GM12874 (cell line): Measurements from ENCODE around the gene TRAPPC6A.

Source experiments
- TF ChIP-seq, protein P1 (sequence below): IDR thresholded peaks from 2 replicates; pipeline ENCODE4 v1.5.1; 2011; ENCODE audit warnings: low read depth, mild to moderate bottlenecking, control low read depth, low read length, moderate library complexity; ENCODE audit not compliant: insufficient read depth

TRAPPC6A gene

DNA sequence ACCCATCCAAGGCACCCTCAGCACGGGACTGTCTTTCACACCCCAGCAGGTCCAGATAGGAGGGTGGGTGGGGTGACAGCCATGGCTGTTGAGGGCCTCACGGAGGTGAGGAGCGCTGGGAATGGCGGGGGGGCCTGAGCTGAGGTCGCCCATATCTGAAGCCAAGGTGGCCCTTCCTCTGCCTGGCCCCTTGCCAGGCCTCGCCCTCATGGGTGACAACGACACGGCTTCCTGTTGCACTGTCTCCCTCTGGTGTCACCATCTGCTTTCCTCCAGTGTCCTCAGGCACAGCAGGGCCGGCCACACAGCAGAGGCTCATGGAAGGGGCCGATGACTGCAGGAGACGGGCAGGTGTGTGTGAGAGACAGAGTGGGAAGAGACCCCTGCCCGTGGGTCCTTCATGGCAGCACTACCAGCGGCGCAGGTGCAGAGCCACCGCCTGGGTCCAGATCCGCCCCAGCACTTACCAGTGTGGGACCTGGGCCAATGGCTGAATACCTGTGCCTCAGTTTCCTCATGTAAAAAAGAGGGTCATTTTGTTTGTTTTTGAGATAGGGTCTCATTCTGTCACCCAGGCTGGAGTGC, 9.2 kb downstream of the TRAPPC6A start:
- TF ChIP-seq, protein P1, sequence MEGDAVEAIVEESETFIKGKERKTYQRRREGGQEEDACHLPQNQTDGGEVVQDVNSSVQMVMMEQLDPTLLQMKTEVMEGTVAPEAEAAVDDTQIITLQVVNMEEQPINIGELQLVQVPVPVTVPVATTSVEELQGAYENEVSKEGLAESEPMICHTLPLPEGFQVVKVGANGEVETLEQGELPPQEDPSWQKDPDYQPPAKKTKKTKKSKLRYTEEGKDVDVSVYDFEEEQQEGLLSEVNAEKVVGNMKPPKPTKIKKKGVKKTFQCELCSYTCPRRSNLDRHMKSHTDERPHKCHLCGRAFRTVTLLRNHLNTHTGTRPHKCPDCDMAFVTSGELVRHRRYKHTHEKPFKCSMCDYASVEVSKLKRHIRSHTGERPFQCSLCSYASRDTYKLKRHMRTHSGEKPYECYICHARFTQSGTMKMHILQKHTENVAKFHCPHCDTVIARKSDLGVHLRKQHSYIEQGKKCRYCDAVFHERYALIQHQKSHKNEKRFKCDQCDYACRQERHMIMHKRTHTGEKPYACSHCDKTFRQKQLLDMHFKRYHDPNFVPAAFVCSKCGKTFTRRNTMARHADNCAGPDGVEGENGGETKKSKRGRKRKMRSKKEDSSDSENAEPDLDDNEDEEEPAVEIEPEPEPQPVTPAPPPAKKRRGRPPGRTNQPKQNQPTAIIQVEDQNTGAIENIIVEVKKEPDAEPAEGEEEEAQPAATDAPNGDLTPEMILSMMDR: no peak

DNA sequence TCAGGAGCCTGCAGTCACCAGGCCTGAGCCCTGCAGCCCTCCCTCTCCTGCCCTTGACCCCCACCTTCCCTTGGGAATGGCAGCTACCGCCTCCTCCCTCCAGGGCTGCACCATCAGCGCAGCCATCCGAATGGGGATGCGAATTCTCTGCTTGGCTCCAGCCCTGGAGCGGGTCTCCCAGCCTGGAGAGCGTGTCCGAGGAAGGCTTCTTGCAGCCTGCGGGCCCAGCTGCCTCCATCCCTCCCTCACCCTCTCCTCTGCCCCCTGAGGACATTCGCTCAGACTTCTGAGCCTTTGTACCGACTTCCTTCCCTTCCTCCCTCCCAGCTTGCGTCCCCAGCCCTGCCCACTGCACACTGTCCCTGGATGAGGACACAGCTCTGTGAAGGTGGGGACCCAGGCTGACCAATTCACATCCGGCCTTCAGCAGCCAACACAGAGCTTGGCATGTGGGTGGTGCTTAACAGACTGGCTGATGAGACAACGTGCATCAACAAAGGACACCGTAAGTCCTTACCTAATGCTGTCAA, 11.2 kb downstream of the TRAPPC6A start:
- TF ChIP-seq, protein P1: no peak

DNA sequence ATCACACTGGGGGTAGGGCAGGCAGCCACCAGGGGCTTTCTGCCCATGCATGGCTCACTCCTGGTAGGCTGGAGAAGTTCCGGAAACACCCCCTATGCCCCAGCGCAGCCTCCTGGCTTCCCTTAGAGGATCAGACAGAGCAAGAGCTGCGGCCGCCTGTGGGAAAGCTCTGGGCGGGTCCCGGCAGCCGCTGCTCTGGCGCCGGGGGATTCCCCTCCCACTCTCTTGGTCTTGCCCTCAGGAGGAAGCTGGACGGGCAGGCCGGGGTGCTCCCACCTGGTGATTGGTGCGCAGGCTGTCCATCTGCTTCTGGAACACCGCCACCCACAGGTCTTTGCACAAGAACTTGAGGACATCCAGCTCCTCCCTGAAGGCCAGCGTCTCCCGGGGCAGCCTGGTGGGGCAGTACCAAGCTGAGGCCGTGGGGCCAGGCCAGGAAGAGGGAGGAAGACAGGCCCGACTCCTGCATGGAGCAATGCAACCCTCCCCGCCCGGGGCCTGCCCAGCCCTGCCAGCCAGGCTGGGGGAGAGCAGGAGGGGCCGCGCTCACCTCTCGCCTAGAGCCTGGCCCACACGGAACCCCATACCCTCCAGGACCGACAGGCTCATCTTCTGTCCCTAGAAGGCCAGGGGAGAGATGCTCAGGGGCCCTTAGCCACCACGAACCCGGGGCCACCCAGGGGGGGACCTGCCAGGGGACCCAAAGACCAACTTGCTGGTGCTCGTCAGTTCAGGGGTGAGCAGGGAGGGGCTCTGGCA, 13.3 kb downstream of the TRAPPC6A start:
- TF ChIP-seq, protein P1: no peak

DNA sequence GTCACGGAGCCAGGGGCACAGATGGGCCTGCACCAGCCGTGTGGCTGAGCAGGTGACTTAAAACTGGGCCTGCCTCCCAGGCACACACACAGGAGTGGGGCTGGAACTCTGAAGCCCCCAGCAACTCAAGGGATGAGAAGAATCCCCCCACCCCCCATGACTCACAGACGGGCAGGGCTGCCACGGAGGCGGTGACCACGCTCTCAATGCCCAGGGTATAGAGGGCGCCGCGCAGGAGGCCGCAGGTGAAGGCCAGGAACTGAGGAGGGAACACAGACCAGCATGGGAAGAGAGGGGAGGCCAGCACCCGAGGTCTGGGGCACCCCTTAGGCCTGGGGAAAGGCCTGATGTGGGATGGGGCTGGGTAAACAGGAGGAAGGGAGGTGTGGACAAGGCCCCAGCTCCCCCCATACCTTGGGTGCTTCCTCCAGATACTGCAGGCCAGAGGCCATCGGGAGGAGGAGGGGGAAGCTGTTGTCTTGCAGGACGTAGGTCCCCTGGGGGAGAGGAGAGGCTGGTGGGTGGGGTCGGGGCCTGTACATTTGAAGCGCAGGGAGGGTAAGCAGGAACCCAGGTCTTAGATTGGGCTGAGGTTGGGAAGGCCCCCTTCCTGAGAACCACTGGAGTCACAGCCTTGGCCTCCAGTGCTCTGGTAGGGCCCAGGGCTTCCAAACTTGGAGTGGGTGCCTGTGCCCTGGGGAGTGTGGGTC, 14.1 kb downstream of the TRAPPC6A start:
- TF ChIP-seq, protein P1: no peak

DNA sequence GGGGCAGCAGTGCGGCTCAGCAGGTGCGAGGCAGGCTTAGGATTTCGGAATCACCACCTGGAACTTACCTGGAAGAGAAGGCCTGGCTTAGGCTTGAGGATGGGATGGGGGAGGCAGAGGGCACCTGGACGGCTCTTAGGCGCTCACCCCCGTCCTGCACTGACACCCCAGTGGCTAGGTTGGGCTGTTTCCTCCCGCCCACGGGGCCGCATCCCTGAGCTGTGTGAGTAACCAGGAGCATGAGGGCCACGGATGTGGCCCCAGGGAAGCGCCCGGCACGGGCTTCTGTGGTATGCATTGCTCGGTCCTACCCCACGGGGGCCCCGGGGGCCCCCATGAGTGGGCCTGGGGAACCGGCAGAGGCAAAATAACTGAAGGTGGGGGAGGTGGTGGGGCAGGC, 14.9 kb downstream of the TRAPPC6A start:
- TF ChIP-seq, protein P1: no peak

DNA sequence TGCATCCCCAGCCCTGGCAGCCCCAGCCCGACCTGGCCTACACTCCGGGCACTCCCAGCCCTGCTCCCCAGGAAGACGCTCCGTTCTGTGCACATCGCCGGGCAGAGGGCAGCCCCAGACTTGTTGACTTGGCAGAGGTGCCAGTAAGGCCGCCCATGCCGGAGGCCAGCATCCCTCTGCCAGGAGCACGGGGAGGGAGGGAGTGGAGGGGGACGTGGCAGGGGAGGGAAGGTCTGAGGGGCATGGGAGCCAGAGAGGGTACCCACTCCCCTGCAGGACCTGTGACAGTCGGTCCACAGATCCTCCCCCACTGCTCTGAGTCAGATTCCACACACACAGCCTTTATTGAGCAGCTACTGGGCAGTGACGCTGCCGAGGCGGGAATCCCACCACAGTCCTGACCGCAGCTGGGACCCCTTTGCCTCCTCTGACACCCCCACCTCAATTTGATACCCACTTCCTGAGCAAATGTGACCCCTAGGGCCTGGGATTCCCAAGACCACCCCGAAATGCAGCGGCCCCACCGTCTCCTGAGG, 15.4 kb downstream of the TRAPPC6A start:
- TF ChIP-seq, protein P1: no peak
